Inflammatory macrophage treated with lipopolysaccharide for 1 hour (primary cell): ENCODE data around the gene AIF1.
A peak's percentile ranks its signal among the peaks of the same experiment; 100 is the strongest.

Experiments
- DNase-seq, 2 donors: peaks; one replicate each; pipeline ENCODE4 v3.0.0-alpha.2; 2020 to 2022

AIF1 gene

GRCh38 chr6:31621320-31621939, 6.4 kb downstream of the AIF1 start:
- DNase-seq: no peak

GRCh38 chr6:31621991-31622390, 7.0 kb downstream of the AIF1 start:
- no peak for DNase-seq

DNA sequence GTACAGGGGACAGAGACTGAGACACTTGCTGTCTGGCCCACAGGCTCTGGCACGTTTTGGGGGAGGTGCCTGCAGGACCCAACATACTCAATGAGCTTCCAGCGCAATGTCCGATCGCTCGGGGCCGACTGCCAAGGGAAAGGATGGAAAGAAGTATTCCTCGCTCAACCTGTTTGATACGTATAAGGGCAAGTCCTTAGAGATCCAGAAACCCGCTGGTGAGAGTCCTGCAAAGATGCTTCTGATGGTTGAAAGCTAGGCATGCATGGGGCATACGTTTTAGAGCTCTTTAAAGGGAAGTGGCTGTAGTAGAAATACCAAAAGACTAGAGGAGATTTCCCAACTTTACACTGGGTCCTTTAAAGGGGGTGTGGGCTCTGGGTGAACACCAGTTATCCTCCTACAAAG, 7.7 kb downstream of the AIF1 start:
- peak; percentile 54 to 69 for DNase-seq

- no peak for DNase-seq
These were observed 9.0 kb downstream of the AIF1 start for GRCh38 chr6:31624070-31624469.

- no peak for DNase-seq
These were observed 11.9 kb downstream of the AIF1 start for GRCh38 chr6:31626952-31627351.

GRCh38 chr6:31627690-31628287, 12.8 kb downstream of the AIF1 start:
- DNase-seq: no peak

GRCh38 chr6:31629014-31629413, 14.0 kb downstream of the AIF1 start:
- DNase-seq: no peak

GRCh38 chr6:31630177-31630934, 15.3 kb downstream of the AIF1 start:
- no peak for DNase-seq

GRCh38 chr6:31631209-31631608, 16.2 kb downstream of the AIF1 start:
- no peak for DNase-seq

- no peak for DNase-seq
These were observed 16.7 kb downstream of the AIF1 start for GRCh38 chr6:31631681-31632278.

GRCh38 chr6:31632279-31632946, 17.4 kb downstream of the AIF1 start:
- DNase-seq: no peak

- DNase-seq: no peak
These were observed 18.4 kb downstream of the AIF1 start for GRCh38 chr6:31633447-31633846.

DNA sequence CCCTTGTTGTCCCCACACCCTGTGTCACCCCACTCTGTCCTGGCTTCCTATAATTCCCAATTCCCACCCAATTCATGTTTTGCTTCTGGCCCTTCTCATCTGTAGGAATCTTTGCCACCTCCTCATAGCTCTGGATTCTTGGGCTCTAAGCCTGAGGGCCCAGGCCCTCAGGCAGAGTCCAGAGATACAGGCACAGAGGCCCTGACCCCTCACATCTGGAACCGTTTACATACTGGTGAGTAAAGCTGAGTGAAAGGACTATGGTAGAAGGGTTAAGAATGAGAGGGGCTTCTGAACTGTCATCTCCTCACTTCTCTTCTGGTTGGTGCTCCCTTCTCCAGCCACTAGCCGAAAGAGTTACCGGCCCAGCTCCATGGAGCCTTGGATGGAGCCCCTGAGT, 19.1 kb downstream of the AIF1 start:
- DNase-seq: no peak

DNA sequence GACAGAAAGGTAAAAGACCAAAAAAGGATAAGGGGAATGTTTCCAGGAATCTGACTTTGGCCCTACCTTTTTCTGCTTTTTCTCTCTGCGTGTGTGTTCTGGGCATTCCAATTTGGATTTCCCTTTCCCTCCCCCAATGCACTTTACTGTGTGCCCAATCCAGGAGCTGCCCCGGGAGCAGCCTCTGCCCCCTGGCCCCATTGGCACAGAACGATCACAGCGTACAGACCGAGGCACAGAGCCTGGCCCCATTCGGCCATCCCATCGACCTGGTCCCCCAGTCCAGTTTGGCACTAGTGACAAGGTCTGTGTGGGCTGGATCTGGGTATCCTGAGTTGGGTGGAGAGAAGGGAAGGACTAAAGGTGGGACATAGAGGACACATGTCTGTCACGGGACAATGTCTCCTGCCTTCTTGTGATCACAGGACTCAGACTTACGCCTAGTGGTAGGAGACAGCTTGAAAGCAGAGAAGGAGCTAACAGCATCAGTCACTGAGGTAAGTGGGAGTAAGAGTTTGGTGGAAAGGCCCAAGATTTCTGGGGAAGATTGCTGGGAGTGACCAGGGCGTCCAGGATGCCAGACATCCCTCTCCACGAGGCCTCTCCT, 20.0 kb downstream of the AIF1 start:
- no peak for DNase-seq

- DNase-seq: no peak
These were observed 21.9 kb downstream of the AIF1 start for GRCh38 chr6:31636698-31637596.

- no peak for DNase-seq
These were observed 24.0 kb downstream of the AIF1 start for GRCh38 chr6:31639043-31639442.

- DNase-seq: no peak
These were observed 24.4 kb downstream of the AIF1 start for GRCh38 chr6:31639449-31639861.

GRCh38 chr6:31640612-31641011, 25.6 kb downstream of the AIF1 start:
- DNase-seq: no peak

GRCh38 chr6:31641370-31641769, 26.3 kb downstream of the AIF1 start:
- DNase-seq: no peak

DNA sequence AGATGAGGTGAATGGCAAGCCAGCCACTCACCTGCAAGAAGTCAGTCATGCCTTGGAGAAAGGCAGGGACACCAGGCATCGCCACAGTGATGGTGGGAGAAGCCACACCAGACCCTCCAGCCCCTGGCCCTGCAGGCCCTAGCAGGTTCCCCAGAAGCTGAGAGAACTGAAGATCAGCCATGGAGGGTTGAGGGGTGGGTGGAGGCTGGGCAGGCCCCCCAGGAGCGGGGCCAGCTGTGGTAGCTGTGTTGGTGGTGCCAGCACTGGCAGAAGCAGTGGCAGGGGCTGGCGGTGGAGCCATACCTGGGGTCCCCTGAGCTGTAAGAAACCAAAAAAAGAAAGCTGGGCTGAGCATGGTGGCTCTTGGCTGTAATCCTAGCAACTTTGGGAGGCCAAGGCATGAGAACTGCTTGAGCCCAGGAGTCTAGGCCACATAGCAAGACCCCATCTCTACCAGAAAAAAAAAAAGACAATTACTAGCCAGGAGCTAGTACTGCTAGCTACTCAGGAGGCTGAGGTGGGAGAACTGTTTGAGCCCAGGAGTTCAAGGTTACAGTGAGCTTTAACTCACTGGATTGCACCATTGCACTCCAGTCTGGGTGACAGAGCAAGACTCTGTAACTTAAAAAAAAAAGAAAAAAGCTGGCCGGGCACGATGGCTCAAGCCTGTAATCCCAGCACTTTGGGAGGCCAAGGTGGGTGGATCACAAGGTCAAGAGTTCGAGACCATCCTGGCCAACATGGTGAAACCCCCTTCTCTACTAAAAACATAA, 27.9 kb downstream of the AIF1 start:
- DNase-seq: no peak
